Stimulated activated CD4-positive, alpha-beta T cell treated with anti-CD3 and anti-CD28 coated beads, Interleukin-15, amount 100 ng/mL, for 1 hour (primary cell): Measurements from ENCODE around the gene HOXB4.
A peak's percentile ranks its signal among the peaks of the same experiment; 100 is the strongest.

ENCODE experiments used
- DNase-seq, 2 donors: peaks; one replicate each; pipeline ENCODE4 v3.0.0-alpha.2; 2020; ENCODE audit warnings: low read depth in 1 of 2, low spot score in 1 of 2

Gene HOXB4

DNA sequence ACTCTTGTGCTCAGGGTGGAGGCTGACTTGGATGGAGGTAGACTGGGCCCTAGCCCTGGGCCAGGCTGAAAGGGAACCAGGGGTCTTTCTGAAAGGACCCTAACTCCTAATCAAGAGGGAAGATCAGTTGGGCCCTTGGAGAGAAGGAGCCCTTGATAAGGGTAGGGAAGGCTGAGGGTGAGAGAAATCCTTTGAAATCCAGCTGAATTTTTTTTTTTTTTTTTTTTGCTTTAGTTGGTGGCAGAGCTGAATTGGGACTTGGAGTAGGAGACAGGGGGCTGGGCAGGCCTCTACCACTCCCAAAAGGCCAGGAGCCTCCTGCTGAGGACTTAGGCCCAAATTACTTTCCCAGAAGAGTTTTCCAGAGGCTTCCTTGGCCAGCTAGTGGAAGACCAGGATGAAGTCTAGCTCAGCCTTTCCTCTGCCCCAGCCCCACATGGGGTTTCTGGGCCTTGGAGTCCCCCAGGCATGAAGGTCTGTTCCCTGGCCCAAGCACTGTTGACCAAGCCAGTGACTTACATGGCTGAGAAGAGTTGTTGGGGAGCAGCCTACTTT, 12.5 kb upstream of the HOXB4 start:
- DNase-seq: no peak

DNA sequence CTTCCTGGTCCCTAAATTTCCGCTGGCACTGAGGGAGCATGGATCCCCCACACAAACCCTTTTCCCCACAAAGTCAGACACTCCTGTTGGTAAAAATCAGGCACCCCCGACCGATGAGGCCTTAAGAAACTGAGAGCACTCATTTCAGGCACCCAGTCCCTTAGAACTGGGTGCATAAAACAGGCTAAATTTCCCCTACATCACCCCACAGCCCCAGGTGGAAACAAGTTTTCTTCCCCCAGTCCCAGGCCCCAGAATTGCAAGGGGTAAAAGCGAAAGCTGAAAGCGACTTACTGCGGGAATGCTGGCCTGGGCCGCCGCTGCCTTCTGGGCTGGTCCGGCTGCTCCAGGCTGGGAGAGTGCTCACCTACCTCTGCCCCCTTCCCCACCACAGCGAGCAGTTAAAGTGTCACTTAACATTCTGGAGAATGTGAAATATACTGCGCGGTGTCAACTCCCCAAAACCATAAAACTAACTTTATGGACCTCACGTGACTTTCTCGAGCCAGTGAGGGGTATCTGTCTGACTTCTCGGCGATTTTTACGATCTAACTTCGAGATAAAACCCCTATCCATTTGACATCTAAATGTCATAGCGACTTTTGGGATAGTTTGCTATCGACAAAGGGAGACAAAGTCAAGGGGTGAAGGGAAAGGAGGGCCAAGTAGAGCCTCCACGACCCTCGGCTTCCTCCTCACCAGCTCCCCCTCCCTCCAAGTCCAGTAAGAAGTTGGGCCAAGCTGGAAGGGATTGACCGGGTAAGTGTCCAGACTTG, 11.9 kb upstream of the HOXB4 start, which contains the start of gene HOXB3:
Gene HOXB3, minus strand, starts transcription at position 411 of the 776 bp plus-strand sequence. CDS start 37,767 bp downstream, outside the sequence.
- DNase-seq: no peak

DNA sequence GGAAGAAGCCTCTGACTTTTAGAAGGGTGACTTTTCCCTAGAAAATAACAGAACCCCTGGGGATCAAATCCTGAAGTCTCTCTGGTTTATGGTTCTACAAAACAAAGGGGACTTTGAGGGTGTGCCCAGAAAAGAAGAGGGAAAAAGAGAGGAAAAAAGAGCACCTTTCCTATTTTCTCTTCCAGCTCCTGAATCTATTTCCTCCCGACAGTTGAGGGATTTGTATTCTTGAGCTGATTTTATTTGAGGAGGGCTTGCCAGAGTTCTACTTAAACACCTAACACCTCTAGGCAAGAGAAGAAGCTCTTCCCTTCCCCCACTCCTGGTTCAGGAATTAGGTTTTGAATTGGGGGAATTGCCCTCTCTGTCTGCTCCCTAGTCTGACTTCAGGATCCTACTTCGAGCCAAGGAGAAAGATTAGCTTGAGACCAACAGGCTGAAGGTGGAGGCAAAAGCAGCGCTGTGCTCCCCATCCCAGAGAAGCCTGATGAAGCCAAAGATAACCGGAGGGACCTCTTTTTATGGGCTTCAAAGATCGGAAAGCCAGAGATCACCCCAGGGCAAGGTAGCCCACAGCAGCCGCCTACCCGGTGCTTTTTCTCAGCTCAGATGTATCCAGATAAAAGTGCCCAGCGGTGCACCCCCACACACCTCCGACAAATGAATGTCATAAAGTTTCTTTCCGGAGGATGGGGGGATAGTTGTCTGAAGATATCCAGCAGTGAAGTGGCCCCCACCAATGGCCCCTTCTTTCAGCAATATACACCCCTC, 11.1 kb upstream of the HOXB4 start:
- DNase-seq: no peak

DNA sequence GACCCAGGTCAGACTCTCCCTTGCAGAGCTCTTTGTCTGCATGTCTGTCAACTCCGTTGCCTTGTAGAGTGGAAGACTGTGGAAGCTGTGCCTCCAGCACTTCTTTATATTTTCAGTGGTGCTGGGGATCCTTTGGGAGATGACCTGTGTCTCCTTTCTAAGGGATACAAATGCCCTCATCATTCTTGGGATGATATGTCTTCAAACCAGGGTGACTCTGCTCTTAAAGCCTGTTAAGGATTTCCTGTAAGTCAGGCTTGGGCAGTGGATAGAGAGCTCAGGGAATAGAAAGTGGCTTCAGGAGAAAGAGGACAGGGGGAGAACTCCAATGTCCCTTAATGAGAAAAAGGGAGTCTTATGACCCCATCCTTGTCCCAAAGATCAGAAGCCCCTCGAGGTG, 10.4 kb upstream of the HOXB4 start:
- no peak for DNase-seq

DNA sequence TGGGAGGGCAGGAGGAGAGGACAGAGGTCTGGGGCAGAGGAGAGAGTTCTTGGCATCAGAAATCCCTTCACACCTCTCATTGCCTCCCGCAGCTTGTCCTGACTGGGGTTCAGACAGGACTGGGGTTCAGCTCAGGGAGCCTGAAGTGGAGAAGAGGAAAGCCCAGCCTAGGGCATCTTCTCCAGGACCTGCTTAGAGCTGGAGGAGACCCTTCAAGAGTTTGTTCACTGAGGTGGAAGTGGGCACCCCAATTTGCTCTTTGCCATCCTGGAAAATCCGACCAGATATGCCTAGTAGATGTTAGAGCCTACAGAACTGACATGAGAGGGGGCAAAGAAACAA, 9.9 kb upstream of the HOXB4 start:
- no peak for DNase-seq

DNA sequence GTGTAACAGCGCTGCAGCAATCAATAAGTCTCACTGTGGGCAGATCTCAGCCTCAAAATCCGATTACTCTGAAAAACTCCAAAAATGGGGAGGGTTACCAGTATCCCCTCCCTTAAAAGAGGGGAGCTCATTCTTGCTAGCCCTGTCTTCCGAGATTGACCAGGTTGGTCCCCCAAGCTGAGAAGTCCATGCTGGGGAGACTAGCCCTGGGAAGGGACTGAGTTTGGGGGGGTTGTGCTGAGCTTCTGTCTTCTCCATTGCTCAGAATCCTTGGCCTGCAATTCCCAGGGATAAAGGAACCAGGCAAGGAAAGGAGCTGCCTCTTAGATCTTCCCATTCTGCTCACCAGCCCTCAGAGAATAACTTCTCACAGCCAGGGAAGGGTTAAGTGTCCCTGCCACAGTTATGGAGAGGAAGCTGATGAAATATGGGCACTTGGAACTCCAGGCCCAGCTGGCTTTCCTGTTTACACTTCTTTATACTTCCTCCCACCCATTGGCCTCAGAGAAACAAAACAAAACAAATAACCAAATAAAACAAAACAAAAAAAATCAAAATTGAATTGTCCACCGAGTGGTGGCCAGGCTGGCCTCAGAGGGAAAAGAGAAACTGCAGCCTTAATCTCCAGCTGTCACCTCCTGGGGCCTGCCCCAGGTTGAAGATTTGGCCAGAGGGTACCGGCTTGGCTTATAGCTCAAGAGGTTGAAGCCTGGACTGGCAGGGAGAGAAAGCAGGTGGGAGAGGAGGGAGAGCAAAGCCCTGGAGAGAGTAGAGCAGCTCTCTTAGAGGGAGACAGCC, 9.3 kb upstream of the HOXB4 start:
- no peak for DNase-seq

DNA sequence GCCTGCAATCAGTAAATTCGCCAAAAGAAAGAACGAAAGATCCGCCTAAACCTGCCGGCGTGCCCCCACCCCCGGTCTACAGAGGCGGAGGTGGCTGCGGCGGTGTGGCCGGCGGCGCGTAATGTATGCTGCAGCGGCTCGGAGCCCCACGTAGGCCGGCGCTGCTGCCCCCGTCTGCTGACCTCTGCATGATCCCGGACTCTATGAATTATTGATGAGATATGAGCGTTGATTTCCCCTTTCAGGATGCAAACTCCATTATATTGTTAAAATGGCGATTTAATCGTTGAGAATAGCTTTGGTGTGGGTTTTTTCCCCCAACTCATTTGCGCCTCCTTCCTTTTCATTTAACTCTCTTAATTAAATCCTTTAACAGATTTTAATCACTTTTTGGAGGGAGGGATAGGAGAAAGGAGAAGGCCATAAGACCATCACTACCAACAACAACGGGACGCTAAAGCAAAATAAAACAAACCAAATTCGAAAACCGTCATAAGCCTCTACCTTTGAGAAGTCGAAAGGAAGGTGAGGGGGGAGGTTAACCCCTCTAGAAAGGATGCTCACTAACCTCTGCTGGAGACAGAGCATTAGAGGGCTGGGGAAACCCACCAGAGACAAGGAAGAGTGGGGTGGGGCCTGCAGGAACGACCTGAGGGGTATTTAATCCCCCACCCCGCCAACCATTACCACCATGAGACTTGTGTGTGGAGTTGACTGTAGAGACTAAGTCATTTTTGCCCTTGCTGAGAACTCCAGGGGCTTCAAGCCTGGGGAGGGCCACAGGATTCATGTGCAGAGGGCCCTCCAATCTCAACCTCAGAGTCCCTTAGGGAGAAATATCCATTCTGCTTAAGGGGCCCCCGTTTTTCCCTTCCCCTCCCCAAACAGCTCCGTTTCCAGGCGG, 8.5 kb upstream of the HOXB4 start:
- DNase-seq: peak in 1 of 2 donors; percentile 26

DNA sequence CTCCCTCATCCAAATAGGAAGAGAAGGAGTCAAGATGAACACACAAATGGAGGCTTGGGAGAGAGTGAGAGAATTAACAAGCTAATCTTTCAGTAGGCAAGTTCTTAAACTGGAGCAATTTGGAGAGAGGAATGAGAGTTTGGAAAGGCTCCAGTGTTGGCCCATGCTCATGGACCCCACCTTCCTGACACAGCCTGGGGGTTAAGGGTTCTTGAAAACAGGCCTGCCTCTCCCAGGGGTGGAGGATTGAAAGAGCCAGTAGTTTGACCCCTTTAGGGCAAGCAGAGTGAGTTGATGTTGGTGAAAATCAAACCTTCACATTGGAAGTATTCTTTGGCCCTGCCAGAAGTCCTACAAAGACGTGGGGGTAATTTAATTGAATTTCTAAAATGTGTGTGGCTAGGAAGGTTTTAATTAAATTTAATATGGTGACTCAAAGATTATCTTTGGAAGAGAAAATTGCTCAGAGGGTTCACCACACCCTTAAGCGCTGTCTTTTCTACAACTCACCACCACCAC, 6.1 kb upstream of the HOXB4 start:
- no peak for DNase-seq

DNA sequence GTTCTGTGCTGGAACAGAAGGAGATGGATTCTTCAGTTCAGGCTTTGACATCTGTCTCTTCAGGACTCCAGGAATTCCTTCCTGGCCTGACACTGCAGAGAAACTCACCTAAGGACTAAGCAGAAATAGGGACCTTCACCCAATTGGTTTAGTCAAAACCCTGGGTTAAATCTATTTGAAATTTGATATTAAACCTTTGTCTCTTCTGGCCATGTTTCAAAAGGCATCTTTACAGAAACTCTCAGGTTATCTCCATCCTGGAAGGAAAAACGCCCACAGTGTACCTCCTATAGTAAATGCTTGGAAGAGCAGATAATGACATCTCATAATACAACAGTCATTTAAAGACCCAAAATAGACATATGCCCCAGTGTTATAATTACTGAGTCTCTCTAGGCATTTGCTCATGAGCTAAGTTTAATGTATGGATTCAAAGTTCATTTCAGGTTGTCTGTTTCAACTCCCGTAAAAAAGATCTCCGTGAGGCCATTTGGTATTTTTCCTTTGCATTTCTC, 5.6 kb upstream of the HOXB4 start:
- DNase-seq: no peak

DNA sequence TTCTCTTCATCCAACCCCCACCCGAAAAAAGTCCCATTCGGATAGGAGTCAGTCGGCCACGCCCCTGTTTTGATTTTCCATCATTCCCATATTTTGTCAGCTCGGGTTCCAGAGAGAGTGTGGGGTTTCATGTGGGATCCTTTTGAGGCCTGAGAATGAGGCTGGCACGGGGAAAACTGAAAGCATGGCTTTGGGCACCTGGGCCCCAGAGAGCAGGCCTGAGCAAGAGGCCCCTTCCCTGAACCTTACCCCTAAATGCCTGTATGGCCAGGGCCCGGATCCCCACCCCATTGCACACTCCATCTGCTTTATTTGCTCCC, 4.6 kb upstream of the HOXB4 start:
- no peak for DNase-seq

DNA sequence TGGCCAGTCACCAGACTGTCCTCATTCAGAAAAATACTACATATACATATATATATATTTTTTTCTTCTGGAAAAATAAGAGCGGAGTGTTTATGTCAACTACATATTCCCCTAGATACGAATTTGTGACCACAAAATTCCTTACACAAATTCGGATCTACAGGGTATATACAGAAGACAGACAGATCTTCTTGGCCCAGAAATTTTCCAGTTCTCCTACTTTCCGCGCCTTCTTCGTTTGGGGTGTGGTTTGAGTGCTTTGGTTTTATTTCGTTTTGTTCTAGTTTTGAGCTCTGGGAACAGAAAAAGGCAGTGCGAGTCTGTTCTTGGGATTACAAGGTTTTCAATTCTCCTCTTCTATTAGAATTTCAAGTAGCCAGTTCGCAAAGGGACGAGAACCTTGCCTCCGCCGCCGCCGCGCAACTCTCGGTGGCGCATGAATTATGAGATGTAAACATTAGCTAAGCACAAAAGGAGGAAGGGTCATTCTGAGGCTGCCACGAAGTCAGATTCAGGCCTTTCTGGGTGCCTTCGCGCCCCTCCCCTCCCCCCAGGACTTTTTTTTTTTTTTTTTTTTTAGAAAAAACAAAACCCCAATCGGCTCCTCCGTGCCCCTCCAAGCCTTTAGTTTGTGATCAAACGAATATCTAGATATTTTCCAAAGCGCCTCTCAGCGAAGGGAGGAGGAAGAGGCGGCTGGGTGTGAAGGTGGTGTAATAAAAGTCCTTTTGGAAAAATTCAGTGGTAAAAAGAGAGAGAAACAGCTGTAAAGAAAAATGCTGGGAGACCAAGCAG, 1.8 kb upstream of the HOXB4 start:
- DNase-seq: no peak

DNA sequence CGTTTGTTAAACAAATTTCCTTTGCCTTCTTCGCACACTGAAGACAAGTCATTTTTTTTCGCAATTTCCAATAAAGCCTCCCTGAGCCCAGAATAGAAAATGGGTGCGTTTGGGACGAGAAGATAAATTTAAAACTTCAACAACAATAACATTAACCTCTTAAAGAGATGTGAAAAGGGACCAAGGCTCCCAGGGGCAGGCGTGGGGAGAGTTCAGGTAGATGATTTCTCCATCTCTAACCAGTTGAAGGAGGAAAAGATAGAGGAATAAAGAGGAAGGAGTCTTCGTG, 1.3 kb upstream of the HOXB4 start:
- no peak for DNase-seq

DNA sequence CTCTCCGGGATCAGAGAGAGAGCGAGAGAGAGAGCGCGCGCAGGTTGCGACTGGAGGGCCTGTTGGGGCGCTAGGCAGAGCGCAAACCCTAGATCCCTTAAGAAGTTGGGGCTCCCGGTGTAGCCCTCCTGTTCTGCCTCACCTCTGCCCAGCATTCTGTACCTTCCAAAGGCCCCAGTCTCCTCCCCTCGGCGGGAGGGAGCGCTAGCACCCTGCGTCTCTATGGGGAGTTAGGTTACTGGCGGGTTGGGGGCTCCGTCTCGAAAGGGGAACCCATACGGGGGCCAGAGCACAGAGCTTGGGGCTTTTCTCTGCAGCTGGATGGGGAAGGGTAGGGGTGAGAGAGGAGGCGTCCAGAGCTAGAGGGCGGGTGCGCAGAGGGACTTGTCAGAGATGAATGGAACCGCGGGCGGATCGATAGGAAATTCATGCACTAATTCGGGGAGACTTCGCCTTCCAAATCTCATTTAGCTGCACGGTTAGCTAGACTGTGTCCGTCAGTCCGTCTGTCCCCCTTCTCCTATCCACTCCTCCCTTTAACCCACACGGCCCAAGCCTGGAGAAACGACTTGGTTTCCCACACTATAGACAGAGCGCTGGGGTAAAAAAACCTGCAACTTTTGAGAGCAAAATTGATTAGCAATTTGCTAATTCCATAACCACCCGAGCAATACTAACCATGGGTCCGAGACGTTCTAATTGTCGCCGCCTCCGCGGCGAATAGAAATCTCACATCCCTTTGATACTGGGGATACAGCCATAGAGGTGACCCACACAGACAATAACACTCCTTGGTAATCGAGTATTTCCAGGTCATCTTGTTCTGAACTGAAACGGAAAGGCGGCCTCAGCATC, 693 bp upstream of the HOXB4 start:
- DNase-seq: no peak

DNA sequence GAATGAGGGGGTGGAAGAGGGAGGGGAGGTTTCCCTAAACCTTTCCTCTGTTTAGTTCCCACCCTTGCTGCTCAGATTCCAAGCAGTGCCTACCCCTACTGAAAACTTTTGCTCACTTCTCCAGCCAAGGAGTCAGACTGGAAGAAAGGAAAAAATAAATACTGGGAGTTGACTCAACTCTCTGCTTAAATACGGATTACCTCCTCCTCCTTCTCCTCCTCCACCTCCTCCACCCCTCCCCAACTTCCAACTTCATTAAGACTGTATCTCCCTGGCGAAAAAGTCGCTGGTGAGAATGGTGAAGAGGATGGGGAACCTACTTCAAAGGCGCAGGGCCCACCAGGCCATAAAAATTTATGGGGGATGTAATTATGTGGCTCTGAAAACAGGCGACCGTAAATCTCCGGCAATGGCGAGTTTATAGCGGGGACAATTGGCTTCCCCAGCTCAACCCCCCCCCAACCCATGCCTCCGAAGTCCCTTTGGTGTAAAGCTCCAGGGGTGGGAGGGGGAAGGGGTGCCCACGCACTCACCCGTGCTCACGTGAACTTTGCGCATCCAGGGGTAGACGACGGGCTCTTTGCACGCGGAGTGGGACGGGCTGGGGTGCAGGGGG, 712 bp downstream of the HOXB4 start:
- DNase-seq: no peak

DNA sequence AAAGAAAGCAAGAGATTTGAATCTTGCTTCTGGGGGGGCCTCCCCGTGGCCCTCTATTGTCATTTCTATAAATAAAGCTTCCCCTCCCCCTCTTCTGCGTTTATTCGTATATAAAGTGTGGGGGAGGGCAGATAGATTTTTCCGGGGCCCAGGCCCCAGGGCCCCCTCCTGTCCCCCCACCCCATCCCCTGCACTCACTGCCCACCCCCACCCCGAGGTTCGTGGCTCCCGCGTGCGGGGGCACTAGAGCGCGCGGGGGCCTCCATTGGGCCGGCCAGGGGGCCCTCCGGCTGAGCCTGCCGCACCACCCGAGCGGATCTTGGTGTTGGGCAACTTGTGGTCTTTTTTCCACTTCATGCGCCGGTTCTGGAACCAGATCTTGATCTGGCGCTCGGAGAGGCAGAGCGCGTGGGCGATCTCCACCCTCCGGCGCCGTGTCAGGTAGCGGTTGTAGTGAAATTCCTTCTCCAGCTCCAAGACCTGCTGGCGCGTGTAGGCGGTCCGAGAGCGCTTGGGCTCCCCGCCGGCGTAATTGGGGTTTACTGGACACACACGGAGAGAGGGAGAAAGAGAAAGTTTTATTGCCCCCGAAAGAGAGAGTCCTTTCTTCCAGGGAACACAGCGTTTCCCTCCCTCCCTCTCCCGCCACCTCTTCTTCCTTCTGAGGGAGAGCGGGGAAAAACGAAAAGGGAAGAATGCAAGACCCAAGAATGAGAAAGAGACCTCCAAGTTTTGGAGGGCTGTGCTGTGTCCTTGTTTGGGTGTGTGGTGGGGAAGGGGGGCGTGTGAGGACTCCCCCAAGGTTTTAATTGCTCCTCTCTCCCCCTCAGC, 1.5 kb downstream of the HOXB4 start:
- DNase-seq: no peak

DNA sequence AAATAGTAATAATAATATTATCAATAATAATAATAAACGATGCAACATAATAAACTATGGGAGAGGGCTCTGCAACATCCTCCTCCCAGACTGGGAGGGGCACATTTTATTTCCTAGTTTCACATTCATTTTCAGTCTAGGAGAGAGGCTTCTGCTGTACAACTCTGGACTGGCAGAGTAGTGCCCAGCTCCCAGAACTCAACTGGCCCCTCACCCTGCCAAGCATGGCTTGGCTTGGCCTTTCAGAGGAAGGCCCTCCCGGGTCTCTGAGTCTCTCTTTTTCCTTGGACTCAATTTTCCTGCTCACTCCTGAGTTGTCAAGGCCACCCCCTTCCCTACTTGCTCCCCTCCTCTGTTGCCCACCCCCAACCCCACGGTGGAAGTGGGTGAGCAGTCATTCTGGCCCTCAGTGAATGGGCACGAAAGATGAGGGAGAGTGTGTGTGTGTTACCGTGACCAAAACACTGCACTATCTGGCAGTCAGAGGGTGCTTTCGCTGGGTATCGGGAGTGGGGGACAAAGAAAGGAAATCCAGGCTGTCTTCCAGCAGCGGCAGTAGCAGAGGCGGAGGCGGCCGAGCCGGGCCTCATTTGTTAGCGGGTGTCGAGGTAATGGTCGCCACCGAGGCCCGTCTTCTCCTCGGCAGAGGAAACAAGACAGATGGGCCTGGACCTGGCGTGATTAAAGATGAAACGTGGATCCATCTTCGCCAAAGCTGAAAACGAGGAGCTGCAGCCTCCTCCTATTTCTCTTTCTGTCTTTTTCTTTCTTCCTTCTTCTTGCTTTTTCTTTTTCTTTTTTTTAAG, 2.3 kb downstream of the HOXB4 start:
- DNase-seq: no peak
